Islet of Langerhans (tissue), 1 donor: ENCODE data around the gene PTPN14.

Experiments used
- FAIRE-seq: peaks from one replicate; lab custom pipeline; 2011; peaks lifted over from hg19 to GRCh38; lab: Jason Lieb, UNC

The PTPN14 gene

DNA sequence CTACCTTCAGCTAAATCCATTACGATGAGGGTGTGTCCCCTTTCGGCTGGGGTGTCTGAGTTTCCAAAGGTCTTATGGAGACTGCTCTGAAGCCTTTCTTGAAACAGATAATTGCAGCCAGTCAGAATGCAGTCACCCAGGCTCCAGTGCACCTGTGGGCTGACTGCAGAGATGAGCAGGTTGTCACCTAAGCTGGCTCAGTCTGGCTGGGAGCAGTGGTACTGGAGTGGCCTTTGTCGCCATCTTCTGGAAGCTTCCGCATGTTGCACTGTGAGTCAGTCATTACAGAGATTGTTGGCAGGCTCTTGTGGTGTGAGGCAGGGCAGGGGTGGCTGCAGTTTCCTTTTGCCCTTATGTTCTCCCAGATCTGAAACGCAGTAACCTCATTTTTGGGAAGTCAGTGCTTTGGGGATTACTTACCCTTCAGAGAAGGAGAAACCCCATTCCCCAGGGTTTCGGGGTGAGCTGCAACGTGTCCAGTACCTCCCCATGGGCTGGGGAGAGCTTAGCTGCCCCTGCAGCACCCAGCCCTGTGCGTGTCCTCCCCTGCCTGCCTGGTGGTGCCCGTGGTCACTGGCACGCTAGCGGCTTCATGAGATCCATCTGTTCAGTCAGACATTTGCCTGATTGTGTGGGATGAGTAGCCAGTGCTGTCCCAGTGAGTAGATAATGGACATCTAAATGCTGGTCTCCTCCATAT lies 222.5 kb downstream of the PTPN14 start:
- FAIRE-seq: no peak

DNA sequence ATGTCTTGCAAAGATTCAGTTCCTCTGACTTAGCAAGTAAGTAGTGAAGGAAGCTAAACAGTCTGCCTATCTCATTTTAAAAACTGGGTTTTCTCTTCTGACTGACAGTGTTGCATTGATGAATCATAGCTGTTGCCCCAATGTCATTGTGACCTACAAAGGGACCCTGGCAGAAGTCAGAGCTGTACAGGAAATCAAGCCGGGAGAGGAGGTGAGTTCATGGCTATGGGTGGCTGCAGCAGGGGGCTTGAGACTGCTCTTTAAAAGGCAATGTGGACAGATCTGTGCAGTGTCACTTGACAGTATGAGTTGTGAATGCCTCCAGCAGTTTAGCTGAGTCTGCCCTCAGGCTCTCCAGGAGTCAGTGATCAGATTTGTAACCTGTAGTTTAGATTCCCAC lies 223.9 kb downstream of the PTPN14 start:
- FAIRE-seq: no peak

DNA sequence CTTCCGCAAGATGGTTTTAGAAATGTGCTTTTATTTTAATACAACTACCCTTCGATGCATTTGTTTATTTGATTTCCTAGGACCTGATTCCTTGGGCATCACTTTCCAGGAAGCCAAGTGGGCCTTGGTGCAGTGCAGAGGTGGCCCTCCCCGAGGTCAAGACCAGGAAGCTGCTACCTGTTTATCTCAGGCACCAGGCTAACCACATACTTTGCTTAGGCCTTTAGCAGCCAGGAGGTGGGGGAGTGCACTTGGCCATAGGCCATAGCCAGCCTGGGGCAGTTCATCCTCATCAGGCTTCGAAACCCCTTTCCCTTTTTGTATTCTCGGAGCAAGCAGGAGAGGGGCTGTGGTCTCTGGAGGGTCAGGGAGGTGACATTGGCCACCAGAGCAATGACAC lies 225.0 kb downstream of the PTPN14 start:
- FAIRE-seq: no peak

- no peak for FAIRE-seq
Measured at GRCh38 chr1:214324896-214325800, 226.3 kb downstream of the PTPN14 start.

DNA sequence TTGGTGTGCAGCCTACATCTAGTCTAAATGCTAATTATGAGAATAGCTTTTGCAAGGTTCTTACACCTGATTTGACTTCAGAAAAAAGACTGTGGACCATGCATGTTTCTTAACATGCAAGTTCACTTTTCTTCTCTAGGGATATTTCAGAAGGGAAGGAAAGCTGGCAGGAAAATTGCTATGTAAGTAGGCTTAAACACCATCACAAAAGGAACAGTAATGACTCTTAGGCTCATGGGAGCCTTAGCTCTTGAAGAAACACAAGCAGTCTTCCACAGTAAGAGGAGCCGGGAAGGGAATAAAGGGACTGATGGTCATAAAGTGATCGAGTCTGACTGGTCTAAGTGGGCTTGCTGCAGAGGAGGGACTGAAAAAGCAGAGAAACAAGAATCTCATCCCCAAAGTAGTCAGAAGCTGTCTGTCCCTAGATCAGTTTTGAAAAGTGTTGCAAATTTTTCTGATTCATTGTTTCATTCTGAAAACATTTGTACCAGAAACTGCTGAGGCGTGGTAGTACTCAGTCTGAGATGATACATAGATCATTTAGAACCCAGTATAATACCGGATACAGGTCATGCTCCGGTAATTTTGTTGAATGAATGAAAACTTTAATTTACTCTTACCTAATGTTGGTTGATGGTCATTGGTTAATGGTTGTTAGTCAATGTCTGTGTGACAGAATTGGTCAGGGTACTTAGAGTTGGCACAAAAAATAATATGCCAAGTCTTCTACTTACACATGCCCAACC lies 229.5 kb downstream of the PTPN14 start:
- FAIRE-seq: no peak

DNA sequence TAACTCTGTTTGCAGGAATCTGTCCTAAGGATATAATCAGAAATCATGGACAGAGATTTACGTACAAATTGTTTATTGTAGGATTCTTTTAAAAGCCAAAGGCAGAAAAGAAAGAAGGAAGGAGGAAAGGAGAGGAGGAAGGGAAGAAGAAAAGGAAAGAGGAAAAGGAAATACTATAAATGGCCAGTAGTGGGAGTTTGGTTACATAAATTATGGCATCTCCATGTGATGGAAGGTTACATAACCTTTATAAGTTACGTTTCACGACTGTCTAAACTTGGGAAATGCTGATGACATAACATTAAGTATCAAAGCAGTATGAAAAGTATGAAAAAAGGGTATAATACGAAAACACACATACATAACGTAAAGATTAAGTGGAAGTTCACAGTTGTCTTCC lies 231.5 kb downstream of the PTPN14 start:
- FAIRE-seq: no peak

DNA sequence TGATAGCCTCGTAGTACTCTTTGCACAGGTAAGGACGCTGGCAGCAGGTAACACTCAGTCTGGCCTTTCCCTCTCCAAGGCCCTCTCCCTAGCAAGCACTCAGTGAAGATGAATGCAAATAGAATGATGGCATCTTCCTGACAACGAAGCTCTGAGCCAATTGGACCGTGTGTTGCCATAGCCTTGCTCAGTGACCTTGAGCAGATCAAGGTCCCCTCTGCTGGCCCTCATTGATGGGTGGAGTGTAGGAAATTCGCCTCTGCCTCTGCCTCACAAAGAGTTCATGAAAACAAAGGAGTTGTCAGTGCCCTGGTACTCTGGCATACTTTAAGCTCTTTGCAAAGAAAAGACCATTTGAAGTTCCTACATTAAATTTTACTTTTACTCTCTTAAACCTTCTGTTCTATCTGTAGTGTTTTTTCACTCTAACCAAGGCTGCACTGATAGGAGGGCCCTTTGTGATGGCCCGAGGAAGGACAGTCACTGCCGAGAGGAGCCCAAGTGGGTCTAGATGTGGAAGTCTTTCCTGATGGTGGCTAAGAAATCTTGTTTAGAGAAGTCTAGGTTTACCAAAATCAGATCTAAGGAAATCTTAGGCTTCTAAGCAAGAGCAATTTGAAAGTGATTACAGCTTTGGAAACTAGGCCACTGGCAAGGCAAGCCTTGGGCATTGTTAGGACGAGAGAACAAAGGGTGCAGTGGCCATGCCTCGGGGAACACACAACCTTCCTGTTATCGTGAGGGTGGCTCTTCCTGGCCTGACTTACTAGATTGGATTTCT lies 232.3 kb downstream of the PTPN14 start:
- no peak for FAIRE-seq

GRCh38 chr1:214318356-214318755 lies 233.0 kb downstream of the PTPN14 start:
- FAIRE-seq: no peak

GRCh38 chr1:214317734-214318133 lies 233.7 kb downstream of the PTPN14 start:
- no peak for FAIRE-seq

GRCh38 chr1:214317300-214317699 lies 234.1 kb downstream of the PTPN14 start:
- no peak for FAIRE-seq

DNA sequence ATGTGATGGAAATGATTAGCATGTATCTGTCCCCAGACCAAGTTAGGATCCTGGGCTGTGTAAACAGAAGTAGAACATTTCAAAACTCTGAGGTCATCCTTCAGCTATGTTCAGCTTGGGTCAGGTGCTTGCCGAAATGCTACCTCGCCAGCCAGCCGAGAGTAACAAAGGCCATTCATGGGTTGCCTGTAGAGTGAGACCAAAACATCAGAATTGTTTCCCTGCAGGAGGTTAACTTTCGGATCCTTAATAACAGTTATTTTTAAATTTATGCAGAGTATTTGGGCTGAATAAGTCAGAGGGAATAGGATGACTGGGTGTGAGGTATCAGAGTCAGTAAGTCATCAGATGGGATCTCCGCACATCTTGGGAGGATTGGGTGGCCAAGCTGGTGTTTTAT lies 234.8 kb downstream of the PTPN14 start:
- no peak for FAIRE-seq

DNA sequence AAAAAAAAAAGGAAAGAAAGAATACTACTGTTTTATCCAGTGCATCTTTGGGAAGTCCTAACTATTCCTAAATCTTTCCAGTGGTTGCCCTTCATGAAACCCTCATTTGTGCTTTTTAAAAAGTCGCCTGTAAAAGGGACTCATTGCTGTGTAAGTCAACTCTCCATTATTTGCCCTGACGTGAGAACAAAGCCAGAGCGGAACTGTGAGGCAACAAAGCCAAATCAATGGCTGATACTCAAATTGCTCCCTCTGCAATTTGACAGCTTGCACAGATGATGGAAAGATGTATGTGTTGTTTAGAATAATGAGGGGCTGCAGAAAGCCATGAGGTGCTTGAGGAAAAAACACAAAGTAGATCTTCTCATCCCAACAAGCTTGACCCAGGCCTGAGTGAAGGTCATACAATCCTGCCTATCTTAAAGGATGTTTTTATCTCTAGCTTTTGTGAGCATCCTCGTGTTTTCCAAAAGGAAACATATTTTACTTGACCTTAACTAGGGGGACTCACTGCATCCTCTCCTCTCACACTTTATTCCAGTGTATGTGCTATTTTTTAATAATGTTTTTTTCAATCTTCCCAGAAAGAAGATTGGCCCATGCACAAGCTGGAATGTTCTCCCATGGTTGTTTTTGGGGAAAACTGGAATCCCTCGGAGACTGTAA lies 237.1 kb downstream of the PTPN14 start:
- FAIRE-seq: no peak

DNA sequence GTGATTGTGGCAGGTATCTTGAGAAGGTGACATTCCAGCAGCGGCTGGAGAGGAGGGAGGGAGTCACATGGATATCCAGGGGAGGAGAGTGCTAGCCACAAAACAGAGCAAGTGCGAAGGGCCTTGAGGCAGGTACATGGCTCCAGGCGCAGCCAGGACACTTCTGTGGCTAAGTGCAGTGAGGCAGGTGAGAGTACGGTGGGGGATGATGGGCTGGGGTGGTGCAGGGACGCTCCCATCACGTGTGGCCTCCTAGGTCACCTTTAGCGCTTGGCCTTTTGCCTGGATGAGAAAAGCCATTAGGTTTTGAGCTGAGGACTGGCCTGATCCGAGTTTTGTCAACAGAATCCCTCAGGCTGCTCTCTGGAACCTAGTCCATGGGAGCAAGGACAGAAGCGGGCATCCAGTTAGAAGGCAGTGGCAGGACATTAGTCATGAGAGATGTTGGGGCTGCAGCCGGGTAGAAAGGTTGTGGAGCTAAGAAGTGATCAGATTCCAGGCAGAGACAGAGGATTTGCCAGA lies 238.8 kb downstream of the PTPN14 start:
- no peak for FAIRE-seq

- no peak for FAIRE-seq
Measured at GRCh38 chr1:214310777-214311690, 240.4 kb downstream of the PTPN14 start.

DNA sequence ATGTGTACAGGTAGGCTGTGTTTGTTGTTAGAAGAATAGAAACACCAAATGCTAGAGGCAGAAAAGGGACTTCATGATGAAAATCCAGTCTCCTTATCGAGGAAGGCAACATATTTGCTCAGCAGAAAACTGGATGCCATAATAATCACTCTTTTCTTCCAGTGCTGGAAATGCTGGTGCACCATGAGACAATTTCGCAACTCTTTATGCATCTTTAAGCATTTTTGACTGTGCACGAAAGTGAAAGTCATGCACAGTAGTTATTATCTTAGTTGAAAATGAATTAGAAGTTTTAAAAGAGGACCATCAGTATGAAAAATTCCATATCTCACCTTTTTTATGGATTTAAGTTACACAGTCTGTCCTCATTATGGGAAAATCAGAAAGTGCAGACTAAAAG lies 241.4 kb downstream of the PTPN14 start:
- no peak for FAIRE-seq

DNA sequence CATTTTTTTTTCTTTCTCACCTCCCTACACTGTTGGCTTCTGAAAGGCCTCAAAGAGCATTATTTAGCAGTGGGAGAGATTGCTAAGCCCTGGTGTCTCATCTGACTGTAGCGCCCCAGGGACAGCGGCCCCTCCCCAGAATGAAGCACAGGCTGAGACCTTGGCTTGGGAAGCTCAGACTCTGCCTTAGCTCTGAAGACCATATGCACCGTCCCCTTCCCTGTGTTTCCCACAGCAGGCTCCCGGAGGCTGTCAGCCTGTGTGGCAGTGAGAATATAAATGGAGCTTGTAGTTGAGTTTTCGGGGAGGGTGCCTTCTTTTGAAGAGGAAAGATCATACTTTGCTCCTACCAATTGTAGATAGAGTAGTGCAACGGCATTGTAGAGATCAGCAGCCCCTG lies 245.1 kb downstream of the PTPN14 start:
- no peak for FAIRE-seq

GRCh38 chr1:214305164-214305751 lies 246.1 kb downstream of the PTPN14 start:
- FAIRE-seq: no peak

- FAIRE-seq: no peak
Measured at GRCh38 chr1:214303141-214303930, 248.1 kb downstream of the PTPN14 start.

- FAIRE-seq: no peak
Measured at GRCh38 chr1:214301526-214301925, 249.9 kb downstream of the PTPN14 start.
